Epithelial cell of proximal tubule (primary cell): ENCODE results near the gene CCNB2. TPM values are rescaled to one million over a fixed set of nuclear protein-coding genes. Genes with fewer than 3 reads are reported as not detected.
A peak's percentile ranks its signal among the peaks of the same experiment; 100 is the strongest.
"Not testable (repeated sequence)": the region's sequence is repeated elsewhere in the genome, so short reads cannot be mapped to it uniquely, and the experiment has no call there.

Experiments used
- DNase-seq: peaks from one replicate; pipeline ENCODE4 v3.0.0-alpha.2; 2011; ENCODE audit warnings: low read depth
- H3K4me3 ChIP-seq: 2 replicates; pipeline ENCODE4 v1.5.1; 2011; ENCODE audit warnings: low read depth, mild to moderate bottlenecking, low read length
- total RNA-seq: library from RNA; depleted of rRNA; stranded (reverse); fragments of >200 nt; gene quantifications from 2 replicates; pipeline ENCODE4 v1.2.3, GENCODE V29; 2015
- TF ChIP-seq, protein P1 (sequence below): conservative IDR thresholded peaks from 2 replicates; pipeline ENCODE4 v1.5.1; 2012; ENCODE audit warnings: low read depth, mild to moderate bottlenecking, low read length

CCNB2 gene
- total RNA-seq, 1 donor from 2014 or later: 108 TPM

GRCh38 chr15:59160880-59161593 is 56.1 kb downstream of the CCNB2 start:
- TF ChIP-seq, protein P1, sequence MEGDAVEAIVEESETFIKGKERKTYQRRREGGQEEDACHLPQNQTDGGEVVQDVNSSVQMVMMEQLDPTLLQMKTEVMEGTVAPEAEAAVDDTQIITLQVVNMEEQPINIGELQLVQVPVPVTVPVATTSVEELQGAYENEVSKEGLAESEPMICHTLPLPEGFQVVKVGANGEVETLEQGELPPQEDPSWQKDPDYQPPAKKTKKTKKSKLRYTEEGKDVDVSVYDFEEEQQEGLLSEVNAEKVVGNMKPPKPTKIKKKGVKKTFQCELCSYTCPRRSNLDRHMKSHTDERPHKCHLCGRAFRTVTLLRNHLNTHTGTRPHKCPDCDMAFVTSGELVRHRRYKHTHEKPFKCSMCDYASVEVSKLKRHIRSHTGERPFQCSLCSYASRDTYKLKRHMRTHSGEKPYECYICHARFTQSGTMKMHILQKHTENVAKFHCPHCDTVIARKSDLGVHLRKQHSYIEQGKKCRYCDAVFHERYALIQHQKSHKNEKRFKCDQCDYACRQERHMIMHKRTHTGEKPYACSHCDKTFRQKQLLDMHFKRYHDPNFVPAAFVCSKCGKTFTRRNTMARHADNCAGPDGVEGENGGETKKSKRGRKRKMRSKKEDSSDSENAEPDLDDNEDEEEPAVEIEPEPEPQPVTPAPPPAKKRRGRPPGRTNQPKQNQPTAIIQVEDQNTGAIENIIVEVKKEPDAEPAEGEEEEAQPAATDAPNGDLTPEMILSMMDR: peak; percentile 50
- DNase-seq: no peak
- H3K4me3 ChIP-seq: no peak overlapping the region

DNA sequence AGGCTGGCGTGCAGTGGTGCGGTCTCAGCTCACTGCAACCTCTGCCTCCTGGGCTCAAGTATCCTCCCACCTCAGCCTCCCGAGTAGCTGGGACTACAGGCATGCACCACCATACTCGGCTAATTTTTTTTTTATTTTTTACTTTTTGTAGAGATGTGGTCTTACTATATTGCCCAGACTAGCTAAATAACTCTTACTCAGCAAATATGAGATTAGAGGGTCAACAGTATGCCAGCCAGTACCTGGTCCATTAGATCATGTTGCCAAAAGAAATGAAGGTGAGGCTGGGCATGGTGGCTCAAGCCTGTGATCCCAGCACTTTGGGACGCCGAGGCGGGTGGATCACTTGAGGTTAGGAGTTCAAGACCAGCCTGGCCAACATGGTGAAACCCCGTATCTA is 57.1 kb downstream of the CCNB2 start:
- not testable (repeated sequence) for H3K4me3 ChIP-seq, DNase-seq

DNA sequence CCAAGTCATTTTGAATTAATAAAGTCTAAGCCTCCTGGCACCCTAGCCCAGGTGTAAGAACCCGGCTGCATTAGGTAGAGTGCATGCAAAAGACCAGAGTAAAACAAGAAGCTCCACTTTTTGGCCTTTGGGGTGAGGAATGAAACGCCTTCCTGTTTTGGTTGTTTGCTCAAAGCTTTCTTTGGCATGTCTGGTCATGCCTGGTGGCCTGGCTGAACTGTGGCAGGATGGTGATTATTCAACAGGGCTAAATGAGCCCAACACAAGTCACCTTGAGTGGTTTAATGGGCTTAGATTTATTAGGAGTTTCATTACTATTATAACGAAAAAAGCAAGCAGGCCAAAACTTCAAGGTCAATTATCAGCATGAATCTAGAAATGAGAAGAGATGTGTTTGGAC is 60.8 kb downstream of the CCNB2 start:
- TF ChIP-seq, protein P1: no peak
- DNase-seq: no peak
- H3K4me3 ChIP-seq: no peak overlapping the region

DNA sequence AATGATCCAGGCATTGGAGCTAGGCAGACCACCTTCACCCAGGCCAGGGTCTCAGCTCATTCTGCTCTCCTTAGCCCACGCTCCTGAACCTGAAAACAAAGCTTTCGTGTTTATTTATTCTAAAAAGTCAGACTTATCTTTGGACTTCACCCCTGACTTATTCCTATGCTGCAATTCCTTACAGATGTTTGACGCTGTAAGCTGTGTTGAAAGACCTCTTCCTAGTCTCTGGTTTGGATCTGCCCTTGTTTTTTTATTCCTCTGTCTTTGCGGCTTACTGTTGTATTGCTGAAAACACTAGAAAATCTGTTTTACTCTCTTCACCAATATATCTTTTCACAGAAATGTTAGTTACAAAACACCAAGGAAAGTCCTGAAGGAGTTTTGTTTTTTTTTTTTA is 61.2 kb downstream of the CCNB2 start:
- no peak overlapping the region for H3K4me3 ChIP-seq

GRCh38 chr15:59166601-59167265 is 61.8 kb downstream of the CCNB2 start:
- no peak for DNase-seq
- H3K4me3 ChIP-seq: no peak overlapping the region
- TF ChIP-seq, protein P1: no peak

More for the DNA sequence above, 61.2 kb downstream of the CCNB2 start:
- no peak for DNase-seq
- TF ChIP-seq, protein P1: no peak

DNA sequence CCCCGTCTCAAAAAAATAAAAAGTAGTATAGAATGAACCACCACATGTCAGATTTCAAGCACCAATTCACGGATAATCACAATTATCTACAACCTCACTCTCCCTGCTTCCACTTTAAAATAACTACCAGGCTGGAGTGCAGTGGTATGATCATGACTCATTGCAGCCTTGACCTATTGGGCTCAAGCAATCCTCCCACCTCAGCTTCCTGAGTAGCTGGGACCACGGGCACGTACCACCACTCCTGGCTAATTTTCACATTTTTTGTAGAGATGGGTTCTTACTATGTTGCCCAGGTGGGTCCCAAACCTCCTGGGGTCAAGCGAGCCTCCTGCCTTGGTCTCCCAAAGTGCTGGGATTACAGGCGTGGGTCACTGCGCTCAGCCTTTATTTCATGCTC is 63.6 kb downstream of the CCNB2 start:
- TF ChIP-seq, protein P1: no peak
- no peak for DNase-seq
- no peak overlapping the region for H3K4me3 ChIP-seq

- peak; percentile 83 for DNase-seq
- no peak overlapping the region for H3K4me3 ChIP-seq
- TF ChIP-seq, protein P1: no peak
Observed at GRCh38 chr15:59169251-59169708, 64.3 kb downstream of the CCNB2 start.
